NCI-H524 treated with DMSO at 0.1 percent for 48 hours (cell line): ENCODE measurements around the gene PPP4R2.

Experiments used
- DNase-seq: peaks from one replicate; lab custom pipeline; 2025; lab: John Stamatoyannopoulos, UW

PPP4R2 gene

GRCh38 chr3:72996473-72997333 is at the start of gene PPP4R2:
Gene PPP4R2 (plus strand): TSS chr3:72996811. CDS start chr3:72997038, 227 bp downstream.
- DNase-seq, result peak; percentile 32

GRCh38 chr3:72947715-72948490 is 48.7 kb upstream of the PPP4R2 start:
- no peak for DNase-seq

GRCh38 chr3:72949016-72949415 is 47.6 kb upstream of the PPP4R2 start:
- DNase-seq, result no peak

GRCh38 chr3:72950372-72950771 is 46.2 kb upstream of the PPP4R2 start:
- DNase-seq, result no peak

- DNase-seq, result no peak
Measured at GRCh38 chr3:72950801-72951200, 45.8 kb upstream of the PPP4R2 start.

GRCh38 chr3:72951259-72951722 is 45.3 kb upstream of the PPP4R2 start:
- DNase-seq, result no peak

- DNase-seq, result no peak
Measured at GRCh38 chr3:72953325-72953956, 43.2 kb upstream of the PPP4R2 start.

- DNase-seq, result no peak
Measured at GRCh38 chr3:72957297-72957696, 39.3 kb upstream of the PPP4R2 start.

- no peak for DNase-seq
Measured at GRCh38 chr3:72959336-72959735, 37.3 kb upstream of the PPP4R2 start.

GRCh38 chr3:72960812-72961518 is 35.6 kb upstream of the PPP4R2 start:
- DNase-seq, result no peak

GRCh38 chr3:72961752-72962151 is 34.9 kb upstream of the PPP4R2 start:
- DNase-seq, result no peak

- DNase-seq, result no peak
Measured at GRCh38 chr3:72962317-72962716, 34.3 kb upstream of the PPP4R2 start.

- DNase-seq, result no peak
Measured at GRCh38 chr3:72964633-72965032, 32.0 kb upstream of the PPP4R2 start.

- no peak for DNase-seq
Measured at GRCh38 chr3:72968266-72968664, 28.3 kb upstream of the PPP4R2 start.

- no peak for DNase-seq
Measured at GRCh38 chr3:72969766-72970165, 26.8 kb upstream of the PPP4R2 start.

- DNase-seq, result no peak
Measured at GRCh38 chr3:72970942-72971341, 25.7 kb upstream of the PPP4R2 start.

GRCh38 chr3:72972706-72973030 is 23.9 kb upstream of the PPP4R2 start:
- DNase-seq, result no peak

GRCh38 chr3:72973031-72973723 is 23.4 kb upstream of the PPP4R2 start:
- no peak for DNase-seq

GRCh38 chr3:72973786-72974185 is 22.8 kb upstream of the PPP4R2 start:
- no peak for DNase-seq

- no peak for DNase-seq
Measured at GRCh38 chr3:72974956-72975355, 21.7 kb upstream of the PPP4R2 start.

GRCh38 chr3:72976281-72976741 is 20.3 kb upstream of the PPP4R2 start:
- no peak for DNase-seq
